ENCODE measurements around the gene DEFB132.
"Not testable (repeated sequence)": the region's sequence is repeated elsewhere in the genome, so short reads cannot be mapped to it uniquely, and the experiment has no call there.

Gene DEFB132

GRCh38 chr20:219290-220115 lies 38.0 kb upstream of the DEFB132 start:
- Histone ChIP-seq H3K36me3 (ENCODE audit: low read length) (no peaks in the 10 kb centered on the region), H2AFZ (ENCODE audit: low read depth, low read length, severe bottlenecking) (no peak overlapping the region), H3K4me2 (ENCODE audit: low read depth, low read length, poor library complexity, severe bottlenecking) (no peak overlapping the region), H3F3A (ENCODE audit: insufficient read depth) (no peaks in the 10 kb centered on the region), H3K9ac (ENCODE audit: low read length) (no peak overlapping the region), H3K9me2 (replicated peaks; ENCODE audit: insufficient read depth, low read length) (no peaks in the 10 kb centered on the region), H4K20me1 (ENCODE audit: low read depth, low read length) (0 out of 2 replicates have a peak, but pooled peaks cover under 1% of the 10 kb centered on the region), H3K9me3 (ENCODE audit: insufficient read depth, low read length) (no peaks in the 10 kb centered on the region), H3K4me3 (ENCODE audit: insufficient read depth, low read length, poor library complexity, severe bottlenecking) (no peak overlapping the region), H3K79me2 (ENCODE audit: insufficient read depth, low read length) (no peaks in the 10 kb centered on the region), H3K27ac (ENCODE audit: low read depth, low read length) (no peak overlapping the region), H3K27me3 (ENCODE audit: low read length) (no peaks in the 10 kb centered on the region)
- TF ChIP-seq EZH2phosphoT487 (conservative IDR thresholded peaks at IDR 0.05; ENCODE audit: low read length) (no peak), CTCF (IDR thresholded peaks at IDR 0.05; ENCODE audit: insufficient read depth, low read length, poor library complexity, severe bottlenecking) (no peak)

- Histone ChIP-seq H3K4me2 (ENCODE audit: low read depth, low read length, poor library complexity, severe bottlenecking) (no peak overlapping the region), H3K9me3 (ENCODE audit: insufficient read depth, low read length) (no peaks in the 10 kb centered on the region), H3F3A (ENCODE audit: insufficient read depth) (no peaks in the 10 kb centered on the region), H3K4me3 (ENCODE audit: insufficient read depth, low read length, poor library complexity, severe bottlenecking) (no peak overlapping the region), H2AFZ (ENCODE audit: low read depth, low read length, severe bottlenecking) (no peak overlapping the region), H3K79me2 (ENCODE audit: insufficient read depth, low read length) (no peaks in the 10 kb centered on the region), H3K27me3 (ENCODE audit: low read length) (no peaks in the 10 kb centered on the region), H4K20me1 (ENCODE audit: low read depth, low read length) (0 out of 2 replicates have a peak, but pooled peaks cover 2% of the 10 kb centered on the region), H3K9ac (ENCODE audit: low read length) (no peak overlapping the region), H3K9me2 (replicated peaks; ENCODE audit: insufficient read depth, low read length) (no peaks in the 10 kb centered on the region), H3K36me3 (ENCODE audit: low read length) (no peaks in the 10 kb centered on the region), H3K27ac (ENCODE audit: low read depth, low read length) (no peak overlapping the region)
- TF ChIP-seq EZH2phosphoT487 (conservative IDR thresholded peaks at IDR 0.05; ENCODE audit: low read length) (no peak), CTCF (IDR thresholded peaks at IDR 0.05; ENCODE audit: insufficient read depth, low read length, poor library complexity, severe bottlenecking) (no peak)
These were observed 36.2 kb upstream of the DEFB132 start for GRCh38 chr20:221258-221830.

DNA sequence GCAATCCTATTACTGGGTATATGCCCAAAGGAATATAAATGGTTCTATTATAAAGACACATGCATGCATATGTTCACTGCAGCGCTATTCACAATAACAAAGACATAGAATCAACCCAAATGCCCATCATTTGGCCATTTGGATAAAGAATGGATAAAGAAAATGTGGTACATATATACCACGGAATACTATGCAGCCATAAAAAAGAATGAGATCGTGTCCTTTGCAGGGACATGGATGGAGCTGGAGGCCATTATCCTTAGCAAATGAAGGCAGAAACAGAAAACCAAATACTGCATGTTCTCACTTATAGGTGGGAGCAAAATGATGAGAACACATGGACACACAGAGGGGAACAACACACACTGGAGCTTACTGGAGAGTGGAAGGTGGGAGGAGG lies 31.6 kb upstream of the DEFB132 start:
- H3K36me3 ChIP-seq (ENCODE audit: low read length); H2AFZ ChIP-seq (ENCODE audit: low read depth, low read length, severe bottlenecking); H3K27ac ChIP-seq (ENCODE audit: low read depth, low read length); H3K4me3 ChIP-seq (ENCODE audit: insufficient read depth, low read length, poor library complexity, severe bottlenecking); H3K27me3 ChIP-seq (ENCODE audit: low read length); H4K20me1 ChIP-seq (ENCODE audit: low read depth, low read length); H3K9me3 ChIP-seq (ENCODE audit: insufficient read depth, low read length); H3K4me2 ChIP-seq (ENCODE audit: low read depth, low read length, poor library complexity, severe bottlenecking); H3F3A ChIP-seq (ENCODE audit: insufficient read depth); H3K9me2 ChIP-seq (replicated peaks; ENCODE audit: insufficient read depth, low read length); H3K9ac ChIP-seq (ENCODE audit: low read length); H3K79me2 ChIP-seq (ENCODE audit: insufficient read depth, low read length): not testable (repeated sequence)

- Histone ChIP-seq H2AFZ (ENCODE audit: low read depth, low read length, severe bottlenecking) (no peak within 1 kb of the TSS), H3K27ac (ENCODE audit: low read depth, low read length) (no peak within 1 kb of the TSS), H3F3A (ENCODE audit: insufficient read depth) (no peaks in the 10 kb centered on the region), H3K9me2 (replicated peaks; ENCODE audit: insufficient read depth, low read length) (no peaks in the 10 kb centered on the region), H4K20me1 (ENCODE audit: low read depth, low read length) (0 out of 2 replicates have a peak, but pooled peaks cover 2% of the 10 kb centered on the region), H3K79me2 (ENCODE audit: insufficient read depth, low read length) (no peaks in the 10 kb centered on the region), H3K9ac (ENCODE audit: low read length) (no peak within 1 kb of the TSS), H3K36me3 (ENCODE audit: low read length) (no peaks in the 10 kb centered on the region), H3K9me3 (ENCODE audit: insufficient read depth, low read length) (no peaks in the 10 kb centered on the region), H3K27me3 (ENCODE audit: low read length) (no peaks in the 10 kb centered on the region), H3K4me2 (ENCODE audit: low read depth, low read length, poor library complexity, severe bottlenecking) (no peak within 1 kb of the TSS), H3K4me3 (ENCODE audit: insufficient read depth, low read length, poor library complexity, severe bottlenecking) (no peak within 1 kb of the TSS)
- TF ChIP-seq EZH2phosphoT487 (conservative IDR thresholded peaks at IDR 0.05; ENCODE audit: low read length) (no peak), CTCF (IDR thresholded peaks at IDR 0.05; ENCODE audit: insufficient read depth, low read length, poor library complexity, severe bottlenecking) (no peak)
These were observed 30.6 kb upstream of the DEFB132 start, which contains the start of gene DEFB129 for GRCh38 chr20:226958-227357. Gene DEFB129 (plus strand): TSS chr20:227258. CDS start chr20:227289, 31 bp downstream.

Data from SU-DHL-6 (cell line).